ENCODE measurements around the gene CDKAL1. TPM values are rescaled to one million over a fixed set of nuclear protein-coding genes. Genes with fewer than 3 reads are reported as not detected.

CDKAL1 gene
- total RNA-seq, 1 donor from 2014 or later, result 11.9 TPM

DNA sequence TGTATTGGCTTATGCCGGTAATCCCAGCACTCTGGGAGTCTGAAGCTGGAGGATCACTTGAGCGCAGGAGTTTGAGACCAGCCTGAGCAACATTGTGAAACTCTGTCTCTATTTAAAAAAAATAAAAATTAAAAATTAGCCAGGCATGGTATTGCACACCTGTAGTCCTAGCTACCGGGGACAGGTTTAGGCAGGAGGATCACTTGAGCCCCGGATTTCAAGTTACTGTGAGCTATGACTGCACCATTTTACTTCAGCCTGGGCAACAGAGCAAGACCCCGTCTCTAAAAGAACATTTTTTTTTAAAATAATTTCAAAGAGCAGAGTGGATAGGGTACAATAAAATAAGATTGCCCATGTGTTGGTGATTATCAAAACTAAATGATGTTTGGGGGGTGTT lies 576.4 kb downstream of the CDKAL1 start:
- intact Hi-C loops (cut with DNase I), result no loop called here
- no peaks in the 10 kb centered on the region for H3K9me3 ChIP-seq
- no peak overlapping the region for H3K27ac ChIP-seq
- TF ChIP-seq, protein P1, sequence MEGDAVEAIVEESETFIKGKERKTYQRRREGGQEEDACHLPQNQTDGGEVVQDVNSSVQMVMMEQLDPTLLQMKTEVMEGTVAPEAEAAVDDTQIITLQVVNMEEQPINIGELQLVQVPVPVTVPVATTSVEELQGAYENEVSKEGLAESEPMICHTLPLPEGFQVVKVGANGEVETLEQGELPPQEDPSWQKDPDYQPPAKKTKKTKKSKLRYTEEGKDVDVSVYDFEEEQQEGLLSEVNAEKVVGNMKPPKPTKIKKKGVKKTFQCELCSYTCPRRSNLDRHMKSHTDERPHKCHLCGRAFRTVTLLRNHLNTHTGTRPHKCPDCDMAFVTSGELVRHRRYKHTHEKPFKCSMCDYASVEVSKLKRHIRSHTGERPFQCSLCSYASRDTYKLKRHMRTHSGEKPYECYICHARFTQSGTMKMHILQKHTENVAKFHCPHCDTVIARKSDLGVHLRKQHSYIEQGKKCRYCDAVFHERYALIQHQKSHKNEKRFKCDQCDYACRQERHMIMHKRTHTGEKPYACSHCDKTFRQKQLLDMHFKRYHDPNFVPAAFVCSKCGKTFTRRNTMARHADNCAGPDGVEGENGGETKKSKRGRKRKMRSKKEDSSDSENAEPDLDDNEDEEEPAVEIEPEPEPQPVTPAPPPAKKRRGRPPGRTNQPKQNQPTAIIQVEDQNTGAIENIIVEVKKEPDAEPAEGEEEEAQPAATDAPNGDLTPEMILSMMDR (IDR thresholded peaks at IDR 0.05), result no peak
- no peaks in the 10 kb centered on the region for H3K4me1 ChIP-seq
- H3K36me3 ChIP-seq, result no peaks in the 10 kb centered on the region
- no peaks in the 10 kb centered on the region for H3K27me3 ChIP-seq
- no peak for DNase-seq (ENCODE audit: low spot score in 2 of 2)
- H3K4me3 ChIP-seq, result no peak overlapping the region

DNA sequence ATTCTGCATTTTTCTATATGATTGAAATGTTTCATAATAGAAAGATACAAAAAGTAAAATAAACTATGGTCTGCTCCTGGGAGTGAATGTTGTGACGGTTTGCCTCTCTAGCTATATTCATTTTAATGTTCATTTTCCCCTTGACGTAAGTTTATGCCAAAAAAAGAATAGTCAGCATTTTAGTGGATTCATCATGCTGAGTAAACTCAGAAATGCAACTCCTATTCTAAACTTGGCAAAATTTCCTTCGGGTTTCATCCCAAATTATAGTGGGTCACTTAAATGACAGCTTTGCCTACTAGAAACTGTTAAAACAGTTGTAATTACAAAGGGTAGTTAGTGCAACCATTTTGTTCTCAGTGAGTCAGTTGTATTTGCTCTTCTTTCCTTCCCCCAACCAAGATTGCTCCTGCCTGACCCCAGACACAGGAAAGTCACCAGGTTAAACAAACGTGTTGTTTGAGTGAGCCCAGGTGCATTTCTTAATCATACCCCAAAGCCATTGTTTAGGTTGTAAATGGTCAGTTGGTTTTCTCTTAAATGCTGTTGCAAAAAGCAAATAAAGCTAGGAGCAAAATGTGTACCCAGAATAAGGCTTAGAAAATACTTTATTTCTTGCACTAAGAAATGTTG lies 577.0 kb downstream of the CDKAL1 start:
- no peak for DNase-seq (ENCODE audit: low spot score in 2 of 2)
- TF ChIP-seq, protein P1 (IDR thresholded peaks at IDR 0.05), result no peak
- H3K27me3 ChIP-seq, result no peaks in the 10 kb centered on the region
- H3K9me3 ChIP-seq, result no peaks in the 10 kb centered on the region
- H3K4me3 ChIP-seq, result no peak overlapping the region
- intact Hi-C loops (cut with DNase I), result no loop called here
- H3K36me3 ChIP-seq, result no peaks in the 10 kb centered on the region
- no peak overlapping the region for H3K27ac ChIP-seq
- H3K4me1 ChIP-seq, result no peaks in the 10 kb centered on the region

DNA sequence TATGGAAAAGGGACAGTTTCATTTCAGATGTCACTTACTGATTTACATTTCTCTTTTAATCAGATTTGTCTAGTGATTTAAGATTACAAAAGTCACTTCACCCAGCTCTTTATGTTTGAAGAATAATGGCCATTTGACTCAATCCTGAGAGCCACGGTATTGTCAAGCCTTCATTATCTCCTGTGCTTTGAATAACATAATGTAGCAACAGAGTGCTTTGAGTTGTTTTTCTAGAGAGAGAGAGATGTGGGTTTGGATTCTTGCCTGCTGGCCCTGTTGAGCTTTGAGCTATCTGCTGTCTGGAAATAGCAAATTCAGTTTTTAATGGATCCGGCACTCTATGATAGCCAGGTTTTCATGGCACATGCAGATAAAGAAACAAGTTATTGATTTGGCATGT lies 580.9 kb downstream of the CDKAL1 start:
- TF ChIP-seq, protein P1 (IDR thresholded peaks at IDR 0.05), result no peak
- H3K27me3 ChIP-seq, result no peaks in the 10 kb centered on the region
- H3K9me3 ChIP-seq, result no peaks in the 10 kb centered on the region
- H3K4me1 ChIP-seq, result no peaks in the 10 kb centered on the region
- no peak overlapping the region for H3K27ac ChIP-seq
- DNase-seq (ENCODE audit: low spot score in 2 of 2), result no peak
- no peak overlapping the region for H3K4me3 ChIP-seq
- H3K36me3 ChIP-seq, result no peaks in the 10 kb centered on the region
- intact Hi-C loops (cut with DNase I), result no loop called here

- DNase-seq (ENCODE audit: low spot score in 2 of 2), result no peak
- Histone ChIP-seq H3K36me3 (no peaks in the 10 kb centered on the region), H3K4me1 (no peaks in the 10 kb centered on the region), H3K27ac (no peak overlapping the region), H3K4me3 (no peak overlapping the region), H3K27me3 (no peaks in the 10 kb centered on the region), H3K9me3 (no peaks in the 10 kb centered on the region)
- TF ChIP-seq, protein P1 (IDR thresholded peaks at IDR 0.05), result no peak
- intact Hi-C loops (cut with DNase I), result no loop called here
Observed at GRCh38 chr6:21116736-21117135, 582.5 kb downstream of the CDKAL1 start.

DNA sequence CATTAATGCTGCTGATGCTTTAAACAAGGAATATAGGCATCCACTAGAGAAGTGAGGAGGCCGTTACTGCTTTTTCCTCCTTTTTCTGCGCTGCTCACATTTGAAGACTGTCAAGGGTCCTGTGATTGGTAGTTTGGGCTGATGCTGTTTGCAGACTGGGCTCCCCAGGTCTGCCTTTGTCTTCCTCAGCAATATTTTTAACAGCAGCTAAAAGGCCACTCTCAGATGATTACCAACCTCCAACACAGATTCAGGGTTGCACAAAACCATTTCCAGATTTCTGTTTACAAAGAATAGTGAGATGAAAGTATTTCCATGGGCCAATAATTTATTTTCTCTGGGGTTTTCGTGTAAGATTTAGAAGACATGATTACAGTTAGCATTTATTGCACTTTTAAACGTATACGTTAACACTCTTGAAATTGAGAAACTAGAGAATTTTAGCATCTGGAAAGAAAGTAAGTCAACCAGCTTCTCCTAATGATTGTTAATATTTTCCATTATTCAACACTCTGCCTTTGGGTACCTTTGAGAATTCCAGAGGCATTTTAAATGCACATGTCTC lies 584.0 kb downstream of the CDKAL1 start:
- H3K4me3 ChIP-seq, result no peak overlapping the region
- TF ChIP-seq, protein P1 (IDR thresholded peaks at IDR 0.05), result no peak
- DNase-seq (ENCODE audit: low spot score in 2 of 2), result no peak
- intact Hi-C loops (cut with DNase I), result no loop called here
- no peaks in the 10 kb centered on the region for H3K36me3 ChIP-seq
- no peaks in the 10 kb centered on the region for H3K9me3 ChIP-seq
- H3K4me1 ChIP-seq, result no peaks in the 10 kb centered on the region
- H3K27ac ChIP-seq, result no peak overlapping the region
- H3K27me3 ChIP-seq, result no peaks in the 10 kb centered on the region

All from ascending aorta (tissue), 2 donors.